HCT116 (cell line): ENCODE measurements around the gene CELF2.

Experiments
- EZH2 ChIP-seq: fragments of 200-600 bp; sonication (generic); IDR thresholded peaks from 2 replicates; pipeline ENCODE4 v1.6.1; 2017; ENCODE audit warnings: antibody characterized with exemption, mixed run types
- EZH2phosphoT487 ChIP-seq: fragments of 200-600 bp; IDR thresholded peaks from 2 replicates; pipeline ENCODE4 v1.6.1; 2018; ENCODE audit warnings: antibody characterized with exemption, borderline replicate concordance
- TF ChIP-seq, protein P1 (sequence below), 3 experiments: fragments of 200-600 bp in 1 of 3; sonication (generic) in 1 of 3; IDR thresholded peaks in 2 of 3; conservative IDR thresholded peaks in 1 of 3; 2 replicates each; pipeline ENCODE4 v1.5.1; 2012 to 2017; ENCODE audit warnings: low read depth in 2 of 3, low read length in 2 of 3, antibody characterized with exemption in 1 of 3, borderline replicate concordance in 1 of 3, control low read depth in 1 of 3, mild to moderate bottlenecking in 1 of 3, mixed read lengths in 1 of 3, mixed run types in 1 of 3, moderate library complexity in 1 of 3; ENCODE audit not compliant: insufficient read depth in 1 of 3

DNA sequence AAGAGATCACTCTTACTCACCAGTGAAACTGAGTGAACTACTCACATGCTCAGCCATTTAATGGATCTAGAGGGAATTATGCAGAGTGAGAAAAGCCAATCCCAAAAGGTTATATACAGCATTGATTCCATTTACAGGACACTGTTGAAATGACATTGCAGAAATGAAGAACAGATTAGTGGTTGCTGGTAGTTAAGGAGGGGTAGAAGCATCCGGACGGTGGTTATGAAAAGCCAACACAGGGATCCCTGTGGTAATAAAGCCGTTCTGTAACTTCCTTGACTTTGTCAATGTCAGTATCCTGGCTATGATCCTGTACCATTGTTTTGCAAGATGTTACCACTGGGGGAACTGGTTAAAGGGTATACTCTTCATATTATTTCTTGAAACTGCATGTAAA lies 340.3 kb downstream of the CELF2 start:
- TF ChIP-seq EZH2 (no peak), EZH2phosphoT487 (no peak)
- TF ChIP-seq, protein P1, sequence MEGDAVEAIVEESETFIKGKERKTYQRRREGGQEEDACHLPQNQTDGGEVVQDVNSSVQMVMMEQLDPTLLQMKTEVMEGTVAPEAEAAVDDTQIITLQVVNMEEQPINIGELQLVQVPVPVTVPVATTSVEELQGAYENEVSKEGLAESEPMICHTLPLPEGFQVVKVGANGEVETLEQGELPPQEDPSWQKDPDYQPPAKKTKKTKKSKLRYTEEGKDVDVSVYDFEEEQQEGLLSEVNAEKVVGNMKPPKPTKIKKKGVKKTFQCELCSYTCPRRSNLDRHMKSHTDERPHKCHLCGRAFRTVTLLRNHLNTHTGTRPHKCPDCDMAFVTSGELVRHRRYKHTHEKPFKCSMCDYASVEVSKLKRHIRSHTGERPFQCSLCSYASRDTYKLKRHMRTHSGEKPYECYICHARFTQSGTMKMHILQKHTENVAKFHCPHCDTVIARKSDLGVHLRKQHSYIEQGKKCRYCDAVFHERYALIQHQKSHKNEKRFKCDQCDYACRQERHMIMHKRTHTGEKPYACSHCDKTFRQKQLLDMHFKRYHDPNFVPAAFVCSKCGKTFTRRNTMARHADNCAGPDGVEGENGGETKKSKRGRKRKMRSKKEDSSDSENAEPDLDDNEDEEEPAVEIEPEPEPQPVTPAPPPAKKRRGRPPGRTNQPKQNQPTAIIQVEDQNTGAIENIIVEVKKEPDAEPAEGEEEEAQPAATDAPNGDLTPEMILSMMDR (IDR thresholded peaks at IDR 0.05 in 2 of 3, conservative IDR thresholded peaks at IDR 0.05 in 1 of 3; ENCODE audit: borderline replicate concordance in 1 of 3, insufficient read depth in 1 of 3, low read depth in 2 of 3, low read length in 2 of 3) = no peak
